NCI-H1436 (cell line): ENCODE results near the gene ACHE.
"Not testable (repeated sequence)": the region's sequence is repeated elsewhere in the genome, so short reads cannot be mapped to it uniquely, and the experiment has no call there.

Experiments
- DNase-seq: peaks from one replicate; lab custom pipeline; 2025; lab: John Stamatoyannopoulos, UW

ACHE gene

GRCh38 chr7:100895701-100895955, at the start of gene ACHE:
Gene ACHE (minus strand): TSS chr7:100895888. CDS start chr7:100894232, 1,656 bp downstream.
- DNase-seq: no peak

- no peak for DNase-seq
Measured at GRCh38 chr7:100944138-100944537, 48.5 kb upstream of the ACHE start.

GRCh38 chr7:100943693-100944092, 48.0 kb upstream of the ACHE start:
- no peak for DNase-seq

- no peak for DNase-seq
Measured at GRCh38 chr7:100942045-100942774, 46.5 kb upstream of the ACHE start.

GRCh38 chr7:100936167-100936566, 40.5 kb upstream of the ACHE start:
- DNase-seq: not testable (repeated sequence)

GRCh38 chr7:100935381-100935780, 39.7 kb upstream of the ACHE start:
- DNase-seq: not testable (repeated sequence)

GRCh38 chr7:100933734-100934133, 38.0 kb upstream of the ACHE start:
- no peak for DNase-seq

GRCh38 chr7:100929808-100930174, 34.1 kb upstream of the ACHE start:
- no peak for DNase-seq

GRCh38 chr7:100923616-100924015, 27.9 kb upstream of the ACHE start:
- not testable (repeated sequence) for DNase-seq

- no peak for DNase-seq
Measured at GRCh38 chr7:100921039-100921438, 25.4 kb upstream of the ACHE start.

GRCh38 chr7:100919779-100920437, 24.2 kb upstream of the ACHE start:
- not testable (repeated sequence) for DNase-seq

- not testable (repeated sequence) for DNase-seq
Measured at GRCh38 chr7:100919335-100919734, 23.6 kb upstream of the ACHE start.

GRCh38 chr7:100914879-100915447, 19.3 kb upstream of the ACHE start:
- no peak for DNase-seq

GRCh38 chr7:100914208-100914878, 18.7 kb upstream of the ACHE start:
- no peak for DNase-seq

- no peak for DNase-seq
Measured at GRCh38 chr7:100911484-100911883, 15.8 kb upstream of the ACHE start.

- DNase-seq: not testable (repeated sequence)
Measured at GRCh38 chr7:100910443-100910842, 14.8 kb upstream of the ACHE start.

GRCh38 chr7:100908512-100908911, 12.8 kb upstream of the ACHE start:
- no peak for DNase-seq

GRCh38 chr7:100902638-100903037, 7.0 kb upstream of the ACHE start:
- DNase-seq: no peak

GRCh38 chr7:100901921-100902332, 6.2 kb upstream of the ACHE start:
- no peak for DNase-seq

- no peak for DNase-seq
Measured at GRCh38 chr7:100900978-100901377, 5.3 kb upstream of the ACHE start.

GRCh38 chr7:100899432-100899831, 3.7 kb upstream of the ACHE start:
- no peak for DNase-seq

GRCh38 chr7:100897772-100898454, 2.2 kb upstream of the ACHE start:
- DNase-seq: no peak
